Cardiac fibroblast (primary cell): ENCODE data around the gene GCC1.

ENCODE experiments used
- DNase-seq, 2 donors: peaks; one replicate each; pipeline versions ENCODE4 v3.0.0 to v3.0.0-alpha.2; 2010; ENCODE audit warnings: low read depth in 2 of 2
- H3K4me3 ChIP-seq, 2 donors: replicated peaks in 1 of 2; 1 replicate in 1 of 2; 2 replicates in 1 of 2; pipeline ENCODE4 v1.5.1; 2011; ENCODE audit warnings: low read depth in 2 of 2, low read length in 2 of 2, mild to moderate bottlenecking in 2 of 2, moderate library complexity in 1 of 2
- CTCF ChIP-seq: IDR thresholded peaks from one replicate; pipeline ENCODE4 v1.5.1; 2011; ENCODE audit warnings: low read depth, mild to moderate bottlenecking, low read length, inconsistent platforms

The GCC1 gene

GRCh38 chr7:127586346-127586745, 950 bp upstream of the GCC1 start:
- TF ChIP-seq CTCF: no peak
- no peak overlapping the region for H3K4me3 ChIP-seq
- no peak for DNase-seq

GRCh38 chr7:127584648-127585043, 750 bp downstream of the GCC1 start:
- no peak for TF ChIP-seq CTCF
- H3K4me3 ChIP-seq: peak overlapping the region; percentile 86 to 91
- no peak for DNase-seq

GRCh38 chr7:127582361-127582760, 3.0 kb downstream of the GCC1 start:
- peak; percentile 54 to 72 for DNase-seq
- TF ChIP-seq CTCF: no peak
- no peak overlapping the region for H3K4me3 ChIP-seq

- H3K4me3 ChIP-seq: no peak overlapping the region
- peak in 1 of 2 donors; percentile 20 for DNase-seq
- no peak for TF ChIP-seq CTCF
Observed at GRCh38 chr7:127581716-127582115, 3.7 kb downstream of the GCC1 start.

- no peak for DNase-seq
- H3K4me3 ChIP-seq: no peak overlapping the region
- no peak for TF ChIP-seq CTCF
Observed at GRCh38 chr7:127580612-127581011, 4.8 kb downstream of the GCC1 start.

GRCh38 chr7:127578711-127579275, 6.6 kb downstream of the GCC1 start:
- H3K4me3 ChIP-seq: no peak overlapping the region
- TF ChIP-seq CTCF: no peak
- no peak for DNase-seq

- DNase-seq: peak; percentile 26 to 34
- peak; percentile 15 for TF ChIP-seq CTCF
- no peak overlapping the region for H3K4me3 ChIP-seq
Observed at GRCh38 chr7:127578036-127578684, 7.2 kb downstream of the GCC1 start.
